Right renal cortex interstitium (tissue), 3 donors: Measurements from ENCODE around the gene DMRTA2. TPM values are rescaled to one million over a fixed set of nuclear protein-coding genes. Genes with fewer than 3 reads are reported as not detected.

ENCODE experiments used
- DNase-seq, 3 donors: peaks; one replicate each; pipeline ENCODE4 v3.0.0-alpha.2; 2013; ENCODE audit warnings: low read depth in 3 of 3, low spot score in 2 of 3
- polyA plus RNA-seq, 3 donors: library from polyadenylated mRNA; unstranded; fragments of 120-200 nt; gene quantifications; one replicate each; pipeline ENCODE4 v1.2.1, GENCODE V29; 2013; ENCODE audit not compliant: insufficient read length in 3 of 3

The DMRTA2 gene
- polyA plus RNA-seq = not detected

DNA sequence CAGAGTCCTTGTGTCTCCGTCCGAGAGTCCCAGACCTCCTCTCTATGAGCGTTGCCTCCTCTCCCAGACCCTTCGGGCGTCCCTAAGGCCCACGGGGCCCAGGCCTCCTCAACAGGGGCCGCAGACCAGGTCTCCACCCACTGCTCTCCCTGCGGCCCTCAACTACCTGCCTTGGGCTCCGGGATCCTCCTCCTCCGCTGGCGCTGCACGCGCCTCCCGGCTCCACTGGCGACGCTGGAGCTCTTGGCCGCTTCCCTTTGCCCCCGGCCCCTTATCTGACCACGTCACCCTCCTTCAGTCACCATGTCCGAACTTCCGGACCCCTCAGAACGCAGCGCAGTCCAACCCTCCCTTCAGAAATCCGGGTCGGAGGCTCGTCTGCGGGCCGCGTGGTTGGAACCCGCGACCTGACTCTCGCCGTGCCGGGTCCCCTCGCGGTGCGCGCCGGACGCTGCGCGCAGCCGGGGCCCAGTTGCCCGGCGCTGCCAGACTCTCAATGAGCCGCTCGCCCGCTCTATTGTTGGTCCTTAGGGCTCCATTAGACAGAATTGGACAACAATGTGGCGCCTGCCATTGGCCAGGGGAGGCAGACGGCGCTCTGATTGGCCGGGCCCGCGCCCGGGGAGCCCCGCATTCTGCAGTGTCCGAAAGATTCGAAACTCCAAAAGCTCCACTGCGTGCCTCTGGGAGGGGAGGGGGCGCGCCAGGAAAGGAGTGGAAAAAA is at the start of gene DMRTA2:
Gene DMRTA2, minus strand, starts transcription at position 498 of the 724 bp plus-strand sequence. CDS start 1,907 bp downstream, outside the sequence.
- no peak for DNase-seq

DNA sequence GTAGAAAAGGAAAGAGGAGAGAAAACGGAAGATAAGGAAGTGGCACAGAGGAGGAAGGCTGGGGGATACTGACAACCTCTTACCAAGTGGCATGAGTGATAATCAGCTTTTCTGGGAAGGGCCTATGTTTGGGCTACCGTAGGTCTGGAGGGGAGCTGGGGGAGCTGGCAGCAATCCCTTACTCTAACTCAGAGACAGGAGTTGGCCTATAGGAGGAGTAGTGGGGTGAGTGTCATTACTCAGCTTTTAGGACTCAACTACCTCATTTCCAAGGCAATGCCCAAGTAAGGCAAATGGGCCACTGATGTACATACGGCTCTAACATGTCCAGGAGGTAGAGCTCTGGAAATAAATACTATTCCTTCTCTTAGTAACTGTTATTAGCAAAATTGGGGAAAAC is 48.7 kb upstream of the DMRTA2 start:
- DNase-seq = no peak

DNA sequence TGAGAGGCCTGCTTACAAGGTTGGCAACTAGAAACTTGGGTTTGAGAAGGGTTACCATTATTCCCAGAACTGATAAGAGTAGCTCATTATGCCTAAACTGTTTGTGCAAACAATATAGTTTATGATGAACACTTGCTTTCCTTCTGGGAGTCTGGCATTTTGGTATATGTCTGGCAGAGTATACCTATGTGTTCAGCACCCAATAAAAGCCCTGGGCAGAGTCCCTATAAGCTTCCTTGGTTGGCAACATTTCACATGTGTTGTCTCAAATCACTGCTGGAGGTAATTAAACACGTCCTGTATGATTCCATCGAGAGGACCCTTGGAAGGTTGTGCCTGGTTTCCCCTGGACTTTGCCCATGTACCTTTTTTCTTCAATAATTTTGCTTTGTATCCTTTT is 39.7 kb upstream of the DMRTA2 start:
- no peak for DNase-seq

DNA sequence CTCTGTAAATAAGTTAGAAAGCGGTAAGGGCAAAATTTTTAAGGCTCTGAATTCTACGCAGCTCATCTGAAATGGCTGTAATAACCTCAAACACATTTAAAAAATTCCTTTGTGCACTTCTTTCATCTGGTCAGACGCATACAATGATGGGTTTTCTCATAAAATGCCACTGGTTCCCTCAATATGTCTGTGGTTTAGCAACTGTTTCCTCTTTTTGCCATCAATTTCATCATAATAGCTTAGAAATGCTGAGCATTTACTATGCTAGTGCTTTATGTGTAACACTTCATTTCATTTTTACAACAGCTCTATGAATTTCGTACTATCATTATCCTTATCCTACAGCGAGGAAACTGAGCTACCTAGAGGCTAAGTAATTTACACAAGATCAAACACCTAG is 35.3 kb upstream of the DMRTA2 start:
- no peak for DNase-seq

DNA sequence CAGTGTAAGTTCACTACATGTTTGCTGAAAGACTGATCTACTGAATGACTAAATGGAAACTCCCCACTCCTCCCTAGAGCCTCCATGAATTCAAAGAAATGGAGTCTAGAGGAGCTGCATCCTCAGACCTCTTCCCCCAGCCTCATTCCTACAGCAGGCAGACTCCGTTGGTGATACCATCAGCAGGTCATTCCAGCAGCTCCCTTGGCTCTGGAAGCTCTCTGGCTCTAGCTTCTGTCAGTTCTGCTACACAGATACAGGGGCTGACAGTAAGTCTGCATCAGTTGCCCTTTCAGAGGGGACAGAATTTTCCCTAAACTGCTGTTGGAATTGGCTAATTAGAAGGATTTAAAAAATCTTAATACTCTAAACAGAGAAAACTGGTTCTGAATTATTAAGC is 31.7 kb upstream of the DMRTA2 start:
- DNase-seq = no peak

DNA sequence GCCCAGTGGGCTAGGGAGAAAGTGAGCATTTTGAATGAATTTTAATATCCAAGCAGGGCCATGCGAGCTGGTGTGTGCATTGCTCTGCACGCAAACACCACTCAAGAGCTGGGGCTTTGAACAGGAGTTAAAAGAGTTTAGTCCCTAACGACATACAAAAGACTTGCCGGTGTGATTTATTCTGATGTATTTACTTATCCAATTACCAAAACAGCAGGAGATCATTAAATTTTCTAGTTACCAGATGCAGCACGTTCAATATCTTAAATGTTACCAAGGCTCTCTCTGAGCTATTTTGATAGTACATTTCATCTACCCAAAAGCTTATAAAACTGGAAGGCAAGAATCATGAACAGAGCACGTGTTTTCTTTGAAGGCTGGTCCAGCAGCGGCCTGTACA is 30.0 kb upstream of the DMRTA2 start:
- DNase-seq = no peak

DNA sequence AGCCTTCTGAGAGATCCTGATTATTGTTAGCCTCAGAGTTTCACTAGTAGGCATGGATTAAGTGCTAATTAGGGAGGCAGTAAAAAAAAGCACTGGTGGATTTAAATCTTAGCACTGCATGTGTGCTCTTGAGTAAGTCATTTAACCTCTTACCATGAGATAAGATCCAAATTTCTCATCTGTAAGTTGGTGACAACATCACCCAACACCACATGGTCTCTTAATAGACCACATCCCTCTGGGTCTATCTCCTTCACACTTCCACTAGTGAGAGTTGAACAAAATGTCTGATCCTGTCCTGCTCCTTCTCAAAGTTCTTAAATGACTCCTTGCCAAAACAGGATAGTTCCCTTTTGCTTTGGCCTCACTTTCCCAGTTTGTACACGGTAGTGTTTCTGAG is 29.5 kb upstream of the DMRTA2 start:
- no peak for DNase-seq

DNA sequence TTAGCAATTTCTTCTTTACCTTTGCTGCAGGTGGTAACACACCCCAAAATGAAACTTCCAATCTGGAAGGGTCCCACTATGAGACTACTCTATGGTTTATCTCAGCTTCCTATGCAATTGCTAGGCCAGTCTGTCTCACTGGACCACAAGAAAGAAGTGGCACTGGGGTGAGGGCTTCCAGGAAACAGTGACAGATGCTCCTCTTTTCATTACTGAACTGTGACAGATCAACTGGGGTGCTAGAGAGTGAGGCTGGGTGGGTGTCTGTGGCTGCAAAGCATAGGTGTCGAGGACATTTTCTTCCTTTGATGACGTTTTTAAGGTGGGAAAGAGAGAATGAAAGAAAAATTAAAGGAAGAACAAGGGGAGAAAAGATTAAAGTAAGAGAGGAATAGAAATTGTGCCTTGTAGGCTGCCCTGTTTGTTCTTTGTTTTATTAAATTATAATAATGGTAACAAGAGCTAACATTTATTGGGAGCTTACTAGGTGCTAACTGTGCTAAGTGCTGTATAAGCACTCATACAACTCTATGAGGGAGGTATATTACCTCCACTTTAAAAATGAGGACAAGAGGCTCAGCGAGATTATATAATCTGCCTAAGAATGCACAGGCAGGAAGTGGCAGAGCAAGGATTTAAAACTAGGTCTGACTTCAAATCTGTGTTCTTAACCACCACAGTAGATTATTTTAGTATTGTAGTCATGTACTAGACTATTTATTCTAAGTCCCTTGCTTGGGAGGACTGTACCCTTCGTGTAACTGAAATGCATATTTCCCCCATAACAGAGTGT is 27.8 kb upstream of the DMRTA2 start:
- DNase-seq = no peak

DNA sequence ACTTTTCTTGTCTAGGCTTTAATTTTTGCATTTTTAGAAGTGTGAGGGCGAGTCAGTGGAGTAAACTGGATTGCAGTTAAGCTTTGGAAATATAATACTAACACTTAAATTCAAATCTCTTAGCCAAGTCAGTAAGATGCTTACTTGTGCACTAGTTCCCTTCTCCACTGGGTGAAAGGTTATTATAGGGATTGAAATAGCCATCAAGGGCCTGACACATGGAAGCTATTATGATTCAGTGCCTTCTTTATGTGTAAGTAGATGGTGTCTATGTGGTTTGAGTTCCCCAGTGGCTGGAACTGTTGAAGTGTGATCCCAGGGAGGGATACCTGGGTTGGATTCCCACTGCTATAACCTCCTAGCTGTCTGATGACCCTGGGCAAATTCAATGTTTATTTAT is 24.7 kb upstream of the DMRTA2 start:
- no peak for DNase-seq

DNA sequence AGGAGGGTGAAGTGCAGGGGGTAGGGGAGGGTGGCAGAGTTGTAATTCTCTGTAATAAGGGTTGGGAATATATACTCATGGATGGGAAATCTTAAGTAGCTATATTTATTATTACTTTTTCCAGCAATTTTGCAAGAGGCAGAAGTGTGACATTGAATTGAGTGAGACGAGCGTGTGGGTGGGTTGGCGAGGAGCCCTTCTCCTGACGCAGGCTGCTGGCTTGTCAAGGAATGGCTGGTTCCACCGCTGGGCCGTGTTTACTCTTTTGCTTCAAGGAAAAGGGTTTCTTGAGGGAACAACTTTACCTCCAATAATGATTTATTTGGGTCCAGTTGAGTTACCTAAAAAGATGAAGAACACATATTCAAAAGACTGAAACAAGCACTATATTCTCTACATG is 17.9 kb upstream of the DMRTA2 start:
- no peak for DNase-seq

DNA sequence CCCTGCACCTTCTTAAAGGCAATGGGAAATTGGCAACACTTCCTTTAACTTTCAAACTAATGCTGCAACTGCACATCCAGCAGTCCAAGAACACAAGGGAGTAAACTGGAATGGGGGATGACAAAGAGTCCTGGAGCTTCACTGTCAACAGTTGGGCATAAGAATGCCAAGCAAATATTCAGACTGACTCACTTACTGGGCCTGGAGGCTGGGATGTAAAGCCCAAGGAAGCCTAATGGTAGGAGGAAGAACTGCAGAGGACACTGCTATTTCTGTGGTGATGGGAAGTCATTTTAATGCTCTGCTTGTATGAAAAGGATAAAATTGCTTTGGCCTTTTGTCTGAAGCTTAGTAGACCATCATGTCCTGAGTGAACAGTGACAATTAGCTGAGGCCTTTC is 15.7 kb upstream of the DMRTA2 start:
- no peak for DNase-seq

DNA sequence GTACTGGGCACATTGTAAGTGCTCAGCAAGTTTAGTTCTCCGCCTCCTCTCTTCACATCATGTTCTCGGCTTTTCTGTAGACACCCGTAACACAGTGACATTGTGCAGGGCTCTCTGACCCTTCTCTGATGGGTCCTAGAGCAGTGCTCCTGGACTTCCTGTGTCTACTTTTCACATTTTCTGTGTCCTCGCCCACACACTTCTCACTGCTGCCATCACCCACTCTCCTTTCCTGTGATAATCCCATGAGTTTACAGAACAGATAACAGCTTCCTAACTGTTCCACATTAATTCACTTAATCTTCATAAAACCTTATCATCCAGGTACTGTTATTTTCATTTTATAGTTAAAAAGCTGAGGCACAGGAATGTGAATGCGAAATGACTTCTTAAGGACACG is 13.2 kb upstream of the DMRTA2 start:
- no peak for DNase-seq

DNA sequence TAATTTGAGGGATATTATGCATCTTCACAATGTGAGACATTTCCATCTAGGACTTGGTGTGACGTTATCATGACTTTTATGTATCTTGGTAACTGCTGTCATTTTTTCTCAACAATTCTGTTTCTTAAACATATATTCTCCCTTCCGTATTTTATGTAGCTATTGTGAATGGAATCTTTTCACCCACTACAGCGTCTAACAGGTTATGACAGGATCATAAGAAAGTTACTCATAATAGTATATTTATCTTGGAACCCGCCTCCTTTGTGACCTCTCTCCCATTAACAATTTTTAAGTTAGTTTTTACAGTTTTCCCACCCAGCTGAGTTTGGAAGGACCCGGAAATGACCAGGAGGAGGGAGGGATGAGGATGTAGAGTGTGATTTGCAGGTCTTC is 6.8 kb upstream of the DMRTA2 start:
- no peak for DNase-seq

DNA sequence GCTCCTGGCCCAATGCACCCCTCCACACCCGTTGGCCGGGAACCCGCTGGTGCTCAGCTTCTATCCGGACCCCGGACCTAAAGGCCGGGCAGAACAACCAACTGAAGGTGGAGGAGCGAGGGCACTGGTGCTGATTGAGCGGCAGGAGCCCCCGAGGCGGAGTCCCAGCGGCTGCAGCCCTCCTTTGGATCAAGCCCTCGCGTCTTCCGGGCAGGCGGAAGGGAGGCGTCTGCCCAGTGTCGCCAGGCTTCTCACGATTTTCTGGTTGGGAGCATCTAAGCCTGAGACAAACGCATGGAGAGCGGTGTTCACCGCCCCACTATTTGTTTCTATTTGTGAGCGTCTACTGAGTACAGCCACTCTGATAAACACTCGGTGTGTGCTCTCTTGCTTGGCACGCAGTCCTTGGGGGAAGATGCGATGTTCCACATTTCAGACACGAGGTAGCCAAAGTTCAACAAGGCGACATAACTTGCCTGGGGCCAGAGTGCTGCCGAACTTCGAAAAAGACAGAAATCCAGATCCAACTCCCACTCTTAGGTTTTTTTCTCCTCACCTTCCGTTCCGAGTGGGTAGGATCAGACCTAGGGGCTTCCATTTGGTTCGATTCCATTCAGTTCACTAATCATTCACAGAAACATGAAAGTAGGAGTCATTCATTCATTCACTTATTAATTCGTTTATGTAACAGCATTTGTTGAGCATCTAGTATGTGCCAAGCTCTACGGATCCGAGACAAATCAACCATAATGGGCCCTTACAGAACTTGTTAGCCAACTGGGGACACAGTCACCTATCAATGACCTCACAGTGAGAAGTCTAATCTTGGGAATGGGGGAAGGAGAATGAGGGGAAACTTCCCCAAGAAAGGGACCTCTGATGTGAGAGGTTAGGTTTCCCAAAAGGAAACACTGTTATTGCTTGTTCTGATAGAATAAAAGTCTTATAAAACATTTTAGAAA is 4.9 kb upstream of the DMRTA2 start:
- no peak for DNase-seq

DNA sequence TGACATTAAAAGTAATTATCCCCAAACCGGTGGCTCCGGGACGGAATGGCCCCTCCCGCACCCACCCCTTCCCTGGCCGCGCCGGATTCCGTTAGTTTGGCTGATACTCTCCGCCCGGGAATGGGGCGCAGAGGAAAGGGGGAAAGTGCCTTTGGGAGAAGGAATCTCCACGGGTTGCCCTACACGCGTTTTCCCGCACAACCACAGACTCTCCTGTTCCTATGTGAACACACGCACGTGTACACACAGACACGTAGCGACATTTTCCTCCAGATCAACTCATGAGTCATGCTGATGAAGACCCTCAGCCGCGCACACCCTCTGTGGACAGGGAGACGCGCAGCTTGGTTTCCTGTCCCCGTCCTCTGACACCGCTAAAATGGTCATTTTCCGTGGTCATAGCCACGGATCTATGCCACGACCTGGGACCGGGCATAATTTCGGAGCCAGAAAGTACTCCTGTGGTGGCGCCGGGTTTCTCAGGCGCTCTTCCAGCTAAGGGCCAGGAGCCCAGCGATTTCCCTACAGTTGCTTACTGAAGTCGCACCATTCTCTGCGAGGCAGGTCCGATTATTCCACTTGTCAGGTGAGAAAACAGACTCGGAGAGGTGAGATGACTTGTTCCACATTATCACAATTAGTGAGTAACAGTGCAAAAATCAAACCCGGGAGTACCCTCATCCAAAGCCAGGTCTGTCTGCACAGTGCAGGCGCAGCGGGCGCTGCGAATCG is 4.0 kb upstream of the DMRTA2 start:
- DNase-seq = no peak

DNA sequence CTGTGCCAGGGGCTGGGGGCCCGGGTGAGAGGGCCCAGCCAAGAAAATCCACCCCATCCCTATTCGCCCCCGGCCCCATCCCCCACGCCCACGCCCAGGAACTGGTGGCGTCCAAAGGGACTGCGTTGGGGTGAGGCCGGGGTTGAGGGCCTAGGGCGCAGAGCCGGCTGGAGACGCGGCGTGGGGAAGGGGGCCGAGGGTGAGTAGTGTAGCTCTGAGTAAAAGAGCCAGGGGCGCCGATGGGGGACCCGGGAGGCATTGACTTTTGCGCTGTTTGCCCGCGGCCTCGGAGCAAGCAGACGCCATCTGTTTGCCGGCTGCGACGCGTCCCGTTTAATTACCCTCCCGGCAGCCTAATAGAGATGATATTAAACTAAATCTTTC is 3.5 kb upstream of the DMRTA2 start:
- no peak for DNase-seq

DNA sequence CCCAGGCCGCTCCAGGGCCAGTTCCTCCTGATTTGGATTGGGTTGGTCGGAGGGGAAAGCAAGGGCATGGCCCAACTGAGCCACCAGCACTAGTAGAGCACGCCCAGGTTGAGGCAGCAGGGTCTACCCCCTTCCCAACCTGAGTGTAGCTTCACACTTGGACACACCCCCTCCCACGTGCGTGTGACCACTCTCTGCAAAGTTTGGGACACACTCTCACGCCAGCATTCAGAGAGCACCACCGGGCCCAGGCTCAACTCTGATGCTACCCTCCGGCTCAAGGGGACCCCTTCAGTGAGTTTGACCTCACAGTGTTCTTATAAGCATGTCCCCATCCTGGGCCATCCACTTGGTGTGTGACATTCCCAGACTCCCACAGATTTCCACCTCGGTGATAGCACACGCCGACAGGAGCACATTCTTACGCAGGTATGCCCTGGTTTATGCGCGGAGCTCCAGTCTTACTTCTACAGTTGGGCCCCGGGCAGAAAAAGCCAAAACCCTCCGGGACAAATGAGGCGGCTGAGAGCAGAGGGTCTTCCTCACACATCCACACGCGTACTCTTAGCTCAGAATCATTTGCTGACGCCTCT is 3.0 kb upstream of the DMRTA2 start:
- no peak for DNase-seq

DNA sequence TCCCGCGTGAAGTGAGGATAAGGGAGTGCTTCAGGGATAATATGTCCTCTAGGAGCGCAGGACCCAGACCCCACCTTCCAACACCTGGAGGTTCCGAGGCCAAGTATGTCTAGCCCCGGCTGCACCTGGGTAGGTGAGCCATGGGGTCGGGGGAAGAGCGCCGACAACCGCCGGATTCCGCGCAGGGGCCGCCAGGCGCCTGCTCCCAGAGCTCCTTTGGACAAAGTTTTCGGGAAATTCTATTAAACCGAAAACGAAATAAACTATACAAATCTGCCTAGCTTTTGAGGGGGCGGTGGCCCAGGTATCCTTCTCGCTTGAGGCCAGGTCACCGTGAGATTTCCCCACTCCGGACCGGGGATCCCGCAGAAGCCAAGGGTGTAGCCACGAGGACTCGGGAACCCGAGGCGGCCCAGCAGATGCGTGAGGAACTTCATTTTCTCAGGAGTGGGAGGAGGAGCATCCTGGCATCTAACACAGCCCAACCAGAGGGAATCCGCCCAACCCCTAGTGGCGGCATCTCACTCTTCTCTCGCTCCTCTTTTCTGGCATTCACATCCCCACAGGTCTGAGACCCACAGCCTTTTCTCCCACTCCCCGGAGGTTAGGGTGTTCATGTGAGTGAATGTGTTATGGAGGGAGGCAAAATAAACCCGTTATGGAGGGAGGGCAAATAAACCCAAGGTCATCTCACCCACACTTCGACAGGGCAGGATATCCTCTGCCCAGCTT is 2.3 kb upstream of the DMRTA2 start:
- DNase-seq = no peak

DNA sequence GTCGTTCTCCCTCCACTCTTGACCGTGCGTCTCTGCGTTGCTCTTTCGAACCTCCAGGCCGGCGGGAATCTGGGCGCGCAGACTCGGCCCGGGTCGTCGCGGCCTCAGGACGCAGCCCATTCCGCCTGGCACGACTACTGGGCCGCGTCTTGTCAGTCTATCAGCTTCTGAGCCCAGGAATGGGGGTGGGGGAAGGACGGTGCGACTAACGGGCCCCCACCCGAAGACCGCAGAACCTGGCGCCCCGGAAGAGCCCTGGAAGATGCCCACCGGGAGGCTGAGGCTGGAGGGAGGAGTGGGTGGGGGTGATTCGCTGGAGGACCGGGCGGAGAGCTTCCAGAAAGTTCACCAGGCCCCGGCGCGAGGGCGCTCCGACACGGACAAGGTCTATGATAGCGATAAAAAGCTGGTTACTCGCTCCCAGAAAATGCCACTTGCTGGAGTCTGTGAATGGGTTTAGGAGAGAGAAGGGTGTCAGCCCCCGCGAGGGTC is 1.7 kb upstream of the DMRTA2 start:
- no peak for DNase-seq
